ENCODE data around the gene SMAD7. TPM values are rescaled to one million over a fixed set of nuclear protein-coding genes. Genes with fewer than 3 reads are reported as not detected.

The SMAD7 gene
- total and polyA plus RNA-seq, 10 of the 15 experiments (the other 5 are each of a cell fraction or from before 2014, with no cell fraction given), result 1.3 to 22.5 (median 8.0) TPM

- TF ChIP-seq CBX3 (IDR thresholded peaks at IDR 0.05; ENCODE audit: borderline replicate concordance, low read depth) (no peak), BCL3 (IDR thresholded peaks at IDR 0.05; ENCODE audit: borderline replicate concordance, insufficient read depth, low read depth, low read length, poor library complexity, severe bottlenecking) (no peak), SMAD1 (IDR thresholded peaks at IDR 0.05; ENCODE audit: low read depth, partially characterized antibody) (no peak), POLR2AphosphoS2 (IDR thresholded peaks at IDR 0.05; ENCODE audit: low read depth, low read length) (no peak), ZNF384 (IDR thresholded peaks at IDR 0.05; ENCODE audit: borderline replicate concordance, low read depth, low read length) (no peak), SUPT20H (IDR thresholded peaks at IDR 0.05; ENCODE audit: borderline replicate concordance, control insufficient read depth, low read depth, low read length) (no peak), ZNF687 (IDR thresholded peaks at IDR 0.05) (no peak), RAD51 (IDR thresholded peaks at IDR 0.05) (no peak), ZNF24 (IDR thresholded peaks at IDR 0.05) (no peak), NRF1 (conservative IDR thresholded peaks at IDR 0.05; ENCODE audit: low read depth, low read length) (no peak), RB1 (IDR thresholded peaks at IDR 0.05; ENCODE audit: borderline replicate concordance) (no peak), NFIC (IDR thresholded peaks at IDR 0.05; ENCODE audit: low read depth, low read length) (no peak), NR2F1 (conservative IDR thresholded peaks at IDR 0.05) (no peak), KDM1A (IDR thresholded peaks at IDR 0.05; ENCODE audit: borderline replicate concordance) (no peak), JUNB (IDR thresholded peaks at IDR 0.05) (no peak), ETV6 (conservative IDR thresholded peaks at IDR 0.05 in 1 of 2, IDR thresholded peaks at IDR 0.05 in 1 of 2; ENCODE audit: borderline replicate concordance in 1 of 2, low read depth in 1 of 2) (no peak)
- TF ChIP-seq, protein P1, sequence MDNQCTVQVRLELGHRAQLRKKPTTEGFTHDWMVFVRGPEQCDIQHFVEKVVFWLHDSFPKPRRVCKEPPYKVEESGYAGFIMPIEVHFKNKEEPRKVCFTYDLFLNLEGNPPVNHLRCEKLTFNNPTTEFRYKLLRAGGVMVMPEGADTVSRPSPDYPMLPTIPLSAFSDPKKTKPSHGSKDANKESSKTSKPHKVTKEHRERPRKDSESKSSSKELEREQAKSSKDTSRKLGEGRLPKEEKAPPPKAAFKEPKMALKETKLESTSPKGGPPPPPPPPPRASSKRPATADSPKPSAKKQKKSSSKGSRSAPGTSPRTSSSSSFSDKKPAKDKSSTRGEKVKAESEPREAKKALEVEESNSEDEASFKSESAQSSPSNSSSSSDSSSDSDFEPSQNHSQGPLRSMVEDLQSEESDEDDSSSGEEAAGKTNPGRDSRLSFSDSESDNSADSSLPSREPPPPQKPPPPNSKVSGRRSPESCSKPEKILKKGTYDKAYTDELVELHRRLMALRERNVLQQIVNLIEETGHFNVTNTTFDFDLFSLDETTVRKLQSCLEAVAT (IDR thresholded peaks at IDR 0.05), result no peak
- Histone ChIP-seq H3K4me3 (no peak overlapping the region), H4K20me1 (ENCODE audit: control insufficient read depth, insufficient read depth) (no peaks in the 10 kb centered on the region), H2AFZ (ENCODE audit: control insufficient read depth, low read depth, low read length) (no peak overlapping the region), H3K4me2 (ENCODE audit: control insufficient read depth, insufficient read depth) (no peak overlapping the region), H3K36me3 (ENCODE audit: control insufficient read depth in 2 of 2, insufficient read depth in 2 of 2, low read length in 1 of 2) (no peaks in the 10 kb centered on the region), H3K27ac (ENCODE audit: control insufficient read depth, insufficient read depth) (no peak overlapping the region), H3K4me1 (ENCODE audit: control insufficient read depth, insufficient read depth, low read length) (no peaks in the 10 kb centered on the region), H3K27me3 (replicated peaks in 1 of 2; ENCODE audit: control insufficient read depth in 2 of 2, insufficient read depth in 2 of 2, low read length in 1 of 2) (no peaks in the 10 kb centered on the region), H3K9ac (ENCODE audit: control insufficient read depth, insufficient read depth, low read length) (no peak overlapping the region), H3K9me3 (replicated peaks; ENCODE audit: control insufficient read depth, insufficient read depth, low read length) (peaks cover 3% of the 10 kb centered on the region), H3K79me2 (ENCODE audit: control insufficient read depth, insufficient read depth, low read length) (no peaks in the 10 kb centered on the region)
- POLR2A ChIA-PET, result no interaction called here
- RAD21 ChIA-PET (ENCODE audit: unreplicated experiment), result no interaction called here
- no TSS peak for BruUV-seq (replicated peaks)
- FAIRE-seq, result no peak
- SMC1A ChIA-PET (ENCODE audit: uncharacterized antibody, unreplicated experiment), result no interaction called here
- intact Hi-C loops (cut with micrococcal nuclease; ENCODE audit: unreplicated experiment), result no loop called here
- WGBS (ENCODE audit: insufficient coverage, insufficient replicate concordance, low lambda C conversion rate, missing lambda C conversion rate), result 97% methylated on average over 8 of the region's 8 CpGs
- CTCF ChIA-PET, result no interaction called here
- in situ Hi-C loops (cut with MboI), result no loop called here
- DNase-seq (ENCODE audit: low read depth, low spot score), result no peak
- ATAC-seq, result no peak
These were observed 47.7 kb downstream of the SMAD7 start for GRCh38 chr18:48902856-48903601.
